Neural cell (in vitro differentiated cells): ENCODE data around the gene DTHD1. TPM values are rescaled to one million over a fixed set of nuclear protein-coding genes. Genes with fewer than 3 reads are reported as not detected.

ENCODE experiments used
- H2AFZ ChIP-seq: fragments of 200-600, 300-800 bp; sonication (generic), shearing (Covaris generic); 2 replicates; pipeline ENCODE4 v1.6.0; 2014; ENCODE audit warnings: low read depth, mild to moderate bottlenecking, antibody characterized with exemption, low read length, moderate library complexity
- H3F3A ChIP-seq: fragments of 200-600 bp; shearing (Covaris generic); 2 replicates; pipeline ENCODE4 v1.6.1; 2016; ENCODE audit warnings: mild to moderate bottlenecking, moderate library complexity, mixed read lengths, antibody characterized with exemption, low read length; ENCODE audit not compliant: insufficient read depth, poor library complexity, severe bottlenecking
- H3K27ac ChIP-seq: fragments of 200-600, 300-800 bp; sonication (generic), shearing (Covaris generic); 2 replicates; pipeline ENCODE4 v1.5.1; 2014; ENCODE audit warnings: mild to moderate bottlenecking, low read length, moderate library complexity
- H3K27me3 ChIP-seq: fragments of 300-800, 200-600 bp; sonication (generic), shearing (Covaris generic); 2 replicates; pipeline ENCODE4 v1.6.0; 2014; ENCODE audit warnings: mild to moderate bottlenecking, low read depth, low read length, moderate library complexity; ENCODE audit not compliant: insufficient read depth
- H3K36me3 ChIP-seq: fragments of 300-800, 200-600 bp; sonication (generic), shearing (Covaris generic); 2 replicates; pipeline ENCODE4 v1.5.1; 2014; ENCODE audit warnings: mild to moderate bottlenecking, antibody characterized with exemption, low read length, moderate library complexity; ENCODE audit not compliant: insufficient read depth
- H3K4me2 ChIP-seq: fragments of 300-800, 200-600 bp; sonication (generic), shearing (Covaris generic); 2 replicates; pipeline ENCODE4 v1.6.0; 2014; ENCODE audit warnings: mild to moderate bottlenecking, low read length
- H3K4me3 ChIP-seq: fragments of 300-800, 200-600 bp; sonication (generic), shearing (Covaris generic); 2 replicates; pipeline ENCODE4 v1.5.1; 2014; ENCODE audit warnings: mild to moderate bottlenecking, low read length, moderate library complexity
- H3K79me2 ChIP-seq: fragments of 200-600 bp; shearing (Covaris generic); replicated peaks from 2 replicates; pipeline ENCODE4 v1.6.0; 2014; ENCODE audit warnings: mild to moderate bottlenecking, low read length, moderate library complexity; ENCODE audit not compliant: insufficient read depth
- H3K9ac ChIP-seq: fragments of 300-800, 200-600 bp; sonication (generic), shearing (Covaris generic); 2 replicates; pipeline ENCODE4 v1.6.1; 2016; ENCODE audit warnings: mild to moderate bottlenecking, low read length, mixed read lengths
- H3K9me2 ChIP-seq: fragments of 200-600 bp; shearing (Covaris generic); 2 replicates; pipeline ENCODE4 v1.6.1; 2016; ENCODE audit warnings: mild to moderate bottlenecking, low read length, mixed read lengths; ENCODE audit not compliant: insufficient read depth
- H3K9me3 ChIP-seq: fragments of 200-600, 300-800 bp; sonication (generic), shearing (Covaris generic); 2 replicates; pipeline ENCODE4 v1.6.1; 2016; ENCODE audit warnings: mild to moderate bottlenecking, mixed run types, low read length, moderate library complexity, mixed read lengths
- H4K20me1 ChIP-seq: fragments of 200-600 bp; shearing (Covaris generic); 2 replicates; pipeline ENCODE4 v1.6.1; 2016; ENCODE audit warnings: mild to moderate bottlenecking, mixed run types; ENCODE audit not compliant: insufficient read depth
- CTCF ChIP-seq: fragments of 450-650 bp; IDR thresholded peaks from 2 replicates; pipeline ENCODE4 v1.5.1; 2014; ENCODE audit warnings: antibody characterized with exemption, mild to moderate bottlenecking, moderate library complexity; ENCODE audit not compliant: poor library complexity, severe bottlenecking
- EP300 ChIP-seq: fragments of 450-650 bp; conservative IDR thresholded peaks from 2 replicates; pipeline ENCODE4 v1.6.1; 2014; ENCODE audit warnings: antibody characterized with exemption, mild to moderate bottlenecking, moderate library complexity; ENCODE audit not compliant: poor library complexity, severe bottlenecking
- EZH2 ChIP-seq: fragments of 200-600, 300-800 bp; shearing (Covaris generic), sonication (generic); IDR thresholded peaks from 2 replicates; pipeline ENCODE4 v1.6.1; 2014; ENCODE audit warnings: antibody characterized with exemption, low read length, borderline replicate concordance, mild to moderate bottlenecking; ENCODE audit not compliant: insufficient read depth, poor library complexity, severe bottlenecking
- MXI1 ChIP-seq: fragments of 450-650 bp; conservative IDR thresholded peaks from 2 replicates; pipeline ENCODE4 v1.6.1; 2014; ENCODE audit warnings: antibody characterized with exemption, mild to moderate bottlenecking; ENCODE audit not compliant: poor library complexity, severe bottlenecking
- POLR2AphosphoS5 ChIP-seq: IDR thresholded peaks from 2 replicates; pipeline ENCODE4 v1.6.1; 2012
- RAD21 ChIP-seq: fragments of 450-650 bp; conservative IDR thresholded peaks from 2 replicates; pipeline ENCODE4 v1.6.1; 2014; ENCODE audit warnings: antibody characterized with exemption, mild to moderate bottlenecking, moderate library complexity
- REST ChIP-seq: IDR thresholded peaks from 2 replicates; pipeline ENCODE4 v1.6.1; 2012; ENCODE audit warnings: borderline replicate concordance
- SMC3 ChIP-seq: fragments of 450-650 bp; conservative IDR thresholded peaks from 2 replicates; pipeline ENCODE4 v1.6.1; 2014; ENCODE audit warnings: antibody characterized with exemption, mild to moderate bottlenecking, moderate library complexity; ENCODE audit not compliant: poor library complexity
- TAF1 ChIP-seq: IDR thresholded peaks from 2 replicates; pipeline ENCODE4 v1.6.1; 2012; ENCODE audit warnings: low read depth
- polyA plus RNA-seq: library from polyadenylated mRNA; depleted of rRNA; stranded (reverse); fragments of >200 nt; gene quantifications from 2 replicates; pipeline ENCODE4 v1.2.3, GENCODE V29; 2014

DTHD1 gene
- polyA plus RNA-seq, 1 donor from 2014 or later = not detected

- Histone ChIP-seq H3K4me2 (no peak overlapping the region), H3K4me3 (no peak overlapping the region), H3K9me2 (no peaks in the 10 kb centered on the region), H3K9me3 (no peaks in the 10 kb centered on the region), H3K9ac (no peak overlapping the region), H2AFZ (no peak overlapping the region), H3K27ac (no peak overlapping the region), H4K20me1 (no peaks in the 10 kb centered on the region), H3F3A (no peaks in the 10 kb centered on the region), H3K27me3 (no peaks in the 10 kb centered on the region), H3K79me2 (no peaks in the 10 kb centered on the region), H3K36me3 (no peaks in the 10 kb centered on the region)
- TF ChIP-seq POLR2AphosphoS5 = no peak
- TF ChIP-seq TAF1 = no peak
- no peak for TF ChIP-seq EP300
- no peak for TF ChIP-seq EZH2
- TF ChIP-seq SMC3 = no peak
- TF ChIP-seq MXI1 = no peak
- TF ChIP-seq REST = no peak
- TF ChIP-seq RAD21 = no peak
- TF ChIP-seq CTCF = no peak
These were observed 25.0 kb upstream of the DTHD1 start for GRCh38 chr4:36256398-36256891.

- H3K9me2 ChIP-seq = no peaks in the 10 kb centered on the region
- no peak overlapping the region for H3K4me2 ChIP-seq
- no peak overlapping the region for H3K9ac ChIP-seq
- no peaks in the 10 kb centered on the region for H4K20me1 ChIP-seq
- no peaks in the 10 kb centered on the region for H3K9me3 ChIP-seq
- H3F3A ChIP-seq = no peaks in the 10 kb centered on the region
- no peak overlapping the region for H2AFZ ChIP-seq
- no peak overlapping the region for H3K27ac ChIP-seq
- H3K79me2 ChIP-seq = no peaks in the 10 kb centered on the region
- no peak for TF ChIP-seq SMC3
- TF ChIP-seq RAD21 = no peak
- TF ChIP-seq POLR2AphosphoS5 = no peak
- TF ChIP-seq TAF1 = no peak
- no peak for TF ChIP-seq CTCF
- no peak for TF ChIP-seq EZH2
- no peak for TF ChIP-seq EP300
- TF ChIP-seq REST = no peak
- TF ChIP-seq MXI1 = no peak
- H3K4me3 ChIP-seq = no peak overlapping the region
- H3K27me3 ChIP-seq = no peaks in the 10 kb centered on the region
- H3K36me3 ChIP-seq = no peaks in the 10 kb centered on the region
These were observed 20.7 kb upstream of the DTHD1 start for GRCh38 chr4:36260731-36261130.
